Thyroid gland (tissue), 4 donors: ENCODE data around the gene ESM1. TPM values are rescaled to one million over a fixed set of nuclear protein-coding genes. Genes with fewer than 3 reads are reported as not detected.

Source experiments
- DNase-seq, 2 donors: peaks; one replicate each; pipeline ENCODE4 v3.0.0-alpha.2; 2019
- H3K27ac ChIP-seq, 3 donors: fragments of 200-600 bp; sonication (generic); 1 replicate in 2 of 3; 2 replicates in 1 of 3; pipeline ENCODE4 v1.5.1; 2016 to 2019; ENCODE audit warnings: mild to moderate bottlenecking in 1 of 3, moderate library complexity in 1 of 3
- H3K27me3 ChIP-seq: fragments of 200-600 bp; sonication (generic); one replicate; pipeline ENCODE4 v1.5.1; 2019
- H3K36me3 ChIP-seq, 2 donors: fragments of 200-600 bp; sonication (generic); one replicate each; pipeline ENCODE4 v1.5.1; 2016 to 2019
- H3K4me1 ChIP-seq, 2 donors: fragments of 200-600 bp; sonication (generic); one replicate each; pipeline ENCODE4 v1.5.1; 2017 to 2019
- H3K4me3 ChIP-seq, 3 donors: fragments of 200-600 bp; sonication (generic); replicated peaks in 1 of 3; 1 replicate in 2 of 3; 2 replicates in 1 of 3; pipeline ENCODE4 v1.5.1; 2016; ENCODE audit warnings: mild to moderate bottlenecking in 1 of 3
- H3K9me3 ChIP-seq: fragments of 200-600 bp; sonication (generic); one replicate; pipeline ENCODE4 v1.5.1; 2017
- CTCF ChIP-seq, 6 experiments: fragments of 200-600 bp in 3 of 6; fragments of 450-650 bp in 3 of 6; sonication (generic) in 3 of 6; IDR thresholded peaks; one replicate each; pipeline ENCODE4 v1.5.1; 2016 to 2019; ENCODE audit warnings: antibody characterized with exemption in 6 of 6, mild to moderate bottlenecking in 2 of 6, inconsistent platforms in 1 of 6, moderate library complexity in 1 of 6
- POLR2A ChIP-seq, 2 donors: fragments of 450-650 bp; IDR thresholded peaks; one replicate each; pipeline ENCODE4 v1.6.1; 2017; ENCODE audit warnings: antibody characterized with exemption in 2 of 2, mild to moderate bottlenecking in 2 of 2, moderate library complexity in 1 of 2
- WGBS, 2 donors: methylation state at CpG; one replicate each; pipeline ENCODE4 v1.1.5; 2017; 5-methylcytosine and 5-hydroxymethylcytosine counted together
- intact Hi-C: fragments of 100-400 bp; cut with DNase I; formaldehyde crosslinking; loops from one replicate; pipeline ENCODE4 v1.15.1; 2023
- total RNA-seq, 4 donors: library from RNA; depleted of rRNA; stranded (reverse); fragments of >200 nt; gene quantifications; one replicate each; pipeline ENCODE4 v1.2.3, GENCODE V29; 2016

The ESM1 gene
- total RNA-seq, 4 donors from 2014 or later, result 0.40 to 2.3 TPM; not detected in 2

- TF ChIP-seq POLR2A (IDR thresholded peaks at IDR 0.05) (no peak), CTCF (IDR thresholded peaks at IDR 0.05) (no peak)
- no peak for DNase-seq
- Histone ChIP-seq H3K4me3 (no peak overlapping the region), H3K36me3 (no peaks in the 10 kb centered on the region), H3K27ac (no peak overlapping the region), H3K9me3 (no peaks in the 10 kb centered on the region), H3K4me1 (no peaks in the 10 kb centered on the region), H3K27me3 (no peaks in the 10 kb centered on the region)
- intact Hi-C loops, result no loop called here
- 87 to 89% methylated on average over 2 of the region's 2 CpGs for WGBS, 2 donors
These were observed 9.2 kb upstream of the ESM1 start for GRCh38 chr5:54994628-54995027.

GRCh38 chr5:54993318-54993717, 7.9 kb upstream of the ESM1 start:
- Histone ChIP-seq H3K4me1 (no peaks in the 10 kb centered on the region), H3K4me3 (no peak overlapping the region), H3K9me3 (no peaks in the 10 kb centered on the region), H3K36me3 (no peaks in the 10 kb centered on the region), H3K27me3 (no peaks in the 10 kb centered on the region), H3K27ac (no peak overlapping the region)
- 47% methylated on average over 2 of the region's 2 CpGs for WGBS, 2 donors
- TF ChIP-seq CTCF (IDR thresholded peaks at IDR 0.05), result no peak
- TF ChIP-seq POLR2A (IDR thresholded peaks at IDR 0.05), result no peak
- no peak for DNase-seq
- intact Hi-C loops, result no loop called here

GRCh38 chr5:54991416-54991815, 6.0 kb upstream of the ESM1 start:
- intact Hi-C loops, result no loop called here
- WGBS, 2 donors, result 32 to 42% methylated on average over 3 of the region's 3 CpGs
- no peak overlapping the region for H3K27ac ChIP-seq
- no peak for DNase-seq
- no peak overlapping the region for H3K4me3 ChIP-seq
- no peaks in the 10 kb centered on the region for H3K36me3 ChIP-seq
- H3K27me3 ChIP-seq, result no peaks in the 10 kb centered on the region
- no peak for TF ChIP-seq CTCF (IDR thresholded peaks at IDR 0.05)
- TF ChIP-seq POLR2A (IDR thresholded peaks at IDR 0.05), result no peak
- H3K4me1 ChIP-seq, result no peaks in the 10 kb centered on the region
- H3K9me3 ChIP-seq, result no peaks in the 10 kb centered on the region

- H3K36me3 ChIP-seq, result no peaks in the 10 kb centered on the region
- WGBS, 2 donors, result 50 to 81% methylated on average over 1 of the region's 1 CpG
- H3K27me3 ChIP-seq, result no peaks in the 10 kb centered on the region
These were observed 5.5 kb upstream of the ESM1 start for GRCh38 chr5:54990841-54991258.

GRCh38 chr5:54988817-54989216, 3.4 kb upstream of the ESM1 start:
- Histone ChIP-seq H3K27me3 (no peaks in the 10 kb centered on the region), H3K4me1 (peaks cover 7 to 12% of the 10 kb centered on the region in 2 donors), H3K9me3 (no peaks in the 10 kb centered on the region), H3K36me3 (no peaks in the 10 kb centered on the region), H3K4me3 (no peak overlapping the region), H3K27ac (no peak overlapping the region)
- no peak for DNase-seq
- TF ChIP-seq CTCF (IDR thresholded peaks at IDR 0.05) (no peak), POLR2A (IDR thresholded peaks at IDR 0.05) (no peak)
- 77 to 82% methylated on average over 2 of the region's 2 CpGs for WGBS, 2 donors
- intact Hi-C loops, result no loop called here

More at GRCh38 chr5:54990841-54991258, 5.5 kb upstream of the ESM1 start:
- H3K27ac ChIP-seq, result no peak overlapping the region
- no peak for TF ChIP-seq CTCF (IDR thresholded peaks at IDR 0.05)
- no peak for TF ChIP-seq POLR2A (IDR thresholded peaks at IDR 0.05)
- no peaks in the 10 kb centered on the region for H3K9me3 ChIP-seq
- intact Hi-C loops, result no loop called here
- DNase-seq, result no peak
- H3K4me1 ChIP-seq, result peaks cover under 1 to 2% of the 10 kb centered on the region in 2 donors
- H3K4me3 ChIP-seq, result no peak overlapping the region
